ENCODE results near the gene KDM4B. TPM values are rescaled to one million over a fixed set of nuclear protein-coding genes. Genes with fewer than 3 reads are reported as not detected.

KDM4B gene
- polyA plus RNA-seq, 1 experiment = 7.7 TPM

GRCh38 chr19:5166262-5166661 is 197.3 kb downstream of the KDM4B start:
- ChIA-PET CTCF (no interaction called here), POLR2A (no interaction called here)
- Histone ChIP-seq H3K27me3 (ENCODE audit: control insufficient read depth, insufficient read depth, low read length) (no peaks in the 10 kb centered on the region), H3K27ac (ENCODE audit: low read depth, low read length) (no peak overlapping the region), H3K4me3 (ENCODE audit: low read depth, low read length) (no peak overlapping the region), H3K9me3 (ENCODE audit: control insufficient read depth, insufficient read depth, low read length) (peaks cover 4% of the 10 kb centered on the region; the same call in 1 of the 2 replicates)
- TF ChIP-seq CTCF (IDR thresholded peaks at IDR 0.05; ENCODE audit: low read depth, low read length) = no peak
- DNase-seq (ENCODE audit: low read depth, low spot score) = no peak

GRCh38 chr19:5170329-5170745 is 201.4 kb downstream of the KDM4B start:
- POLR2A ChIA-PET = no interaction called here

GRCh38 chr19:5171711-5172110 is 202.8 kb downstream of the KDM4B start:
- DNase-seq (ENCODE audit: low read depth, low spot score) = no peak
- Histone ChIP-seq H3K27me3 (ENCODE audit: control insufficient read depth, insufficient read depth, low read length) (no peaks in the 10 kb centered on the region), H3K27ac (ENCODE audit: low read depth, low read length) (no peak overlapping the region), H3K4me3 (ENCODE audit: low read depth, low read length) (no peak overlapping the region), H3K9me3 (ENCODE audit: control insufficient read depth, insufficient read depth, low read length) (peaks cover 6% of the 10 kb centered on the region)
- ChIA-PET POLR2A (no interaction called here), CTCF (no interaction called here)
- TF ChIP-seq CTCF (IDR thresholded peaks at IDR 0.05; ENCODE audit: low read depth, low read length) = no peak

More at GRCh38 chr19:5170329-5170745, 201.4 kb downstream of the KDM4B start:
- peak; percentile 52 for TF ChIP-seq CTCF (IDR thresholded peaks at IDR 0.05; ENCODE audit: low read depth, low read length)
- Histone ChIP-seq H3K9me3 (ENCODE audit: control insufficient read depth, insufficient read depth, low read length) (peaks cover 4% of the 10 kb centered on the region; the same call in 1 of the 2 replicates), H3K4me3 (ENCODE audit: low read depth, low read length) (no peak overlapping the region), H3K27me3 (ENCODE audit: control insufficient read depth, insufficient read depth, low read length) (no peaks in the 10 kb centered on the region), H3K27ac (ENCODE audit: low read depth, low read length) (no peak overlapping the region)
- DNase-seq (ENCODE audit: low read depth, low spot score) = no peak
- CTCF ChIA-PET = interaction anchor here (0.6 to 1.7 kb wide), 3 partner anchors 9 to 549 kb away, joined by 3 to 5 read pairs (median 3); no protein-coding TSS in a partner anchor

- POLR2A ChIA-PET = interaction anchor here (1.0 kb wide), 1 partner anchor 136 kb away, joined by 3 read pairs; no protein-coding TSS in a partner anchor
- no peak for TF ChIP-seq CTCF (IDR thresholded peaks at IDR 0.05; ENCODE audit: low read depth, low read length)
- peak; percentile 72 for DNase-seq (ENCODE audit: low read depth, low spot score)
- no peak overlapping the region for H3K4me3 ChIP-seq (ENCODE audit: low read depth, low read length)
- peak overlapping the region; percentile 68 for H3K27ac ChIP-seq (ENCODE audit: low read depth, low read length)
- peaks cover 6% of the 10 kb centered on the region for H3K9me3 ChIP-seq (ENCODE audit: control insufficient read depth, insufficient read depth, low read length)
- CTCF ChIA-PET = no interaction called here
- no peaks in the 10 kb centered on the region for H3K27me3 ChIP-seq (ENCODE audit: control insufficient read depth, insufficient read depth, low read length)
Measured at GRCh38 chr19:5172859-5173630, 204.1 kb downstream of the KDM4B start.

- ChIA-PET CTCF (no interaction called here), POLR2A (no interaction called here)
Measured at GRCh38 chr19:5173993-5174392, 205.1 kb downstream of the KDM4B start.

More at GRCh38 chr19:5173993-5174392, 205.1 kb downstream of the KDM4B start:
- no peak for TF ChIP-seq CTCF (IDR thresholded peaks at IDR 0.05; ENCODE audit: low read depth, low read length)
- H3K27ac ChIP-seq (ENCODE audit: low read depth, low read length) = no peak overlapping the region
- H3K4me3 ChIP-seq (ENCODE audit: low read depth, low read length) = no peak overlapping the region
- peaks cover 6% of the 10 kb centered on the region for H3K9me3 ChIP-seq (ENCODE audit: control insufficient read depth, insufficient read depth, low read length)
- no peaks in the 10 kb centered on the region for H3K27me3 ChIP-seq (ENCODE audit: control insufficient read depth, insufficient read depth, low read length)
- no peak for DNase-seq (ENCODE audit: low read depth, low spot score)

Measured in AG04450 (cell line).